ENCODE measurements around the gene ANKRD17.

Gene ANKRD17

GRCh38 chr4:73248416-73248815, 10.2 kb downstream of the ANKRD17 start:
- H4K20me1 ChIP-seq (ENCODE audit: insufficient read depth, low read length), result peaks cover 39% of the 10 kb centered on the region
- no peaks in the 10 kb centered on the region for H3F3A ChIP-seq (ENCODE audit: insufficient read depth, low read length)
- no peaks in the 10 kb centered on the region for H3K9me2 ChIP-seq (replicated peaks; ENCODE audit: insufficient read depth, low read length)
- no peak for DNase-seq
- H3K9ac ChIP-seq (ENCODE audit: low read length), result no peak overlapping the region
- H3K36me3 ChIP-seq (replicated peaks; ENCODE audit: insufficient read depth, low read length), result no peaks in the 10 kb centered on the region; the same call in 1 of the 2 replicates
- no peaks in the 10 kb centered on the region for H3K27me3 ChIP-seq (replicated peaks; ENCODE audit: insufficient read depth, low read length)
- TF ChIP-seq CTCF (IDR thresholded peaks at IDR 0.05; ENCODE audit: low read length) (no peak), EZH2phosphoT487 (IDR thresholded peaks at IDR 0.05; ENCODE audit: low read length) (no peak), EZH2 (optimal IDR thresholded peaks at IDR 0.05; ENCODE audit: low read depth, low read length) (no peak)
- no peaks in the 10 kb centered on the region for H3K4me1 ChIP-seq (ENCODE audit: low read length)
- H3K4me3 ChIP-seq (ENCODE audit: low read length), result no peak overlapping the region
- no peak overlapping the region for H3K4me2 ChIP-seq (ENCODE audit: low read depth, low read length)
- H3K27ac ChIP-seq (ENCODE audit: low read length), result no peak overlapping the region
- H2AFZ ChIP-seq (ENCODE audit: low read length), result no peak overlapping the region
- H3K9me3 ChIP-seq (replicated peaks; ENCODE audit: insufficient read depth, low read length), result no peaks in the 10 kb centered on the region
- peaks cover 100% of the 10 kb centered on the region for H3K79me2 ChIP-seq (ENCODE audit: low read length)

DNA sequence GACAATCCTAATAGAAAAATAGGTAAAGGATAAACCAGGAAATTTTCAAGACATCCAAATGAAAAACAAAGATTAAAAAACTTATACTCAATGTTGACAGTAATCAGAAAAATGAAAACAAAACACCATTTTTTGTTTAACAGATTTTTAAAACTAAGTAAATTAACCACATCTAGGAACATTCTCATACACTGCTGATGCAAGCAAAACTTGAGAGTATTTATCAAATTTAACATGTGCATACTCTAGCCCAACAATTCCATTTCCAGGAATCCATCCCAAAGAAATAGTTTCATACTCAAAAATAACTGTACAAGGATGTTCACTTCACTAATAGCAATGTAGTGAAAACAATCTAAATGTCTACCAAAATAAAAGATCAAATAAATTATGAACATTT, 11.5 kb downstream of the ANKRD17 start:
- Histone ChIP-seq H3K9me3 (replicated peaks; ENCODE audit: insufficient read depth, low read length) (no peaks in the 10 kb centered on the region), H3F3A (ENCODE audit: insufficient read depth, low read length) (no peaks in the 10 kb centered on the region), H3K27ac (ENCODE audit: low read length) (no peak overlapping the region), H3K79me2 (ENCODE audit: low read length) (peaks cover 100% of the 10 kb centered on the region), H3K27me3 (replicated peaks; ENCODE audit: insufficient read depth, low read length) (no peaks in the 10 kb centered on the region), H3K4me3 (ENCODE audit: low read length) (no peak overlapping the region), H3K36me3 (replicated peaks; ENCODE audit: insufficient read depth, low read length) (no peaks in the 10 kb centered on the region; the same call in 1 of the 2 replicates), H3K9ac (ENCODE audit: low read length) (no peak overlapping the region), H3K4me1 (ENCODE audit: low read length) (no peaks in the 10 kb centered on the region), H3K4me2 (ENCODE audit: low read depth, low read length) (no peak overlapping the region), H3K9me2 (replicated peaks; ENCODE audit: insufficient read depth, low read length) (no peaks in the 10 kb centered on the region), H2AFZ (ENCODE audit: low read length) (no peak overlapping the region), H4K20me1 (ENCODE audit: insufficient read depth, low read length) (peaks cover 36% of the 10 kb centered on the region)
- no peak for DNase-seq
- TF ChIP-seq EZH2phosphoT487 (IDR thresholded peaks at IDR 0.05; ENCODE audit: low read length) (no peak), CTCF (IDR thresholded peaks at IDR 0.05; ENCODE audit: low read length) (no peak), EZH2 (optimal IDR thresholded peaks at IDR 0.05; ENCODE audit: low read depth, low read length) (no peak)

- Histone ChIP-seq H2AFZ (ENCODE audit: low read length) (no peak overlapping the region), H3K27ac (ENCODE audit: low read length) (no peak overlapping the region), H3K9me3 (replicated peaks; ENCODE audit: insufficient read depth, low read length) (no peaks in the 10 kb centered on the region), H3K9me2 (replicated peaks; ENCODE audit: insufficient read depth, low read length) (no peaks in the 10 kb centered on the region), H3K9ac (ENCODE audit: low read length) (no peak overlapping the region), H3K4me2 (ENCODE audit: low read depth, low read length) (no peak overlapping the region), H4K20me1 (ENCODE audit: insufficient read depth, low read length) (peaks cover 38% of the 10 kb centered on the region), H3K4me3 (ENCODE audit: low read length) (no peak overlapping the region), H3K36me3 (replicated peaks; ENCODE audit: insufficient read depth, low read length) (no peaks in the 10 kb centered on the region; the same call in 1 of the 2 replicates), H3F3A (ENCODE audit: insufficient read depth, low read length) (no peaks in the 10 kb centered on the region), H3K4me1 (ENCODE audit: low read length) (no peaks in the 10 kb centered on the region), H3K27me3 (replicated peaks; ENCODE audit: insufficient read depth, low read length) (no peaks in the 10 kb centered on the region), H3K79me2 (ENCODE audit: low read length) (peaks cover 100% of the 10 kb centered on the region)
- TF ChIP-seq EZH2phosphoT487 (IDR thresholded peaks at IDR 0.05; ENCODE audit: low read length) (no peak), CTCF (IDR thresholded peaks at IDR 0.05; ENCODE audit: low read length) (no peak), EZH2 (optimal IDR thresholded peaks at IDR 0.05; ENCODE audit: low read depth, low read length) (no peak)
- DNase-seq, result no peak
Observed at GRCh38 chr4:73245955-73246354, 12.6 kb downstream of the ANKRD17 start.

Measured in MM.1S (cell line).